Ectodermal cell (in vitro differentiated cells): ENCODE data around the gene SF3A2.

Experiments used
- H3K27ac ChIP-seq: 2 replicates; pipeline ENCODE4 v1.7.0; 2013; ENCODE audit warnings: mild to moderate bottlenecking, low read depth, low read length; ENCODE audit not compliant: insufficient read depth, poor library complexity, severe bottlenecking
- H3K27me3 ChIP-seq: 2 replicates; pipeline ENCODE4 v1.7.0; 2013; ENCODE audit warnings: mild to moderate bottlenecking, low read length; ENCODE audit not compliant: insufficient read depth, control insufficient read depth, poor library complexity, severe bottlenecking
- H3K36me3 ChIP-seq: one replicate; pipeline ENCODE4 v1.7.0; 2013; ENCODE audit warnings: low read length; ENCODE audit not compliant: control insufficient read depth, insufficient read depth
- H3K4me1 ChIP-seq: one replicate; pipeline ENCODE4 v1.7.0; 2013; ENCODE audit warnings: low read length; ENCODE audit not compliant: control insufficient read depth, insufficient read depth
- H3K4me3 ChIP-seq: 2 replicates; pipeline ENCODE4 v1.7.0; 2013; ENCODE audit warnings: low read depth, low read length, control low read depth; ENCODE audit not compliant: insufficient read depth
- H3K9me3 ChIP-seq: 2 replicates; pipeline ENCODE4 v1.7.0; 2013; ENCODE audit warnings: mild to moderate bottlenecking, low read length, moderate library complexity; ENCODE audit not compliant: control insufficient read depth
- WGBS, 2 experiments: methylation state at CpG; one replicate each; pipeline ENCODE4 v1.1.7; 2013; ENCODE audit warnings: missing lambda C conversion rate in 2 of 2; 5-methylcytosine and 5-hydroxymethylcytosine counted together

Gene SF3A2

GRCh38 chr19:2268480-2268830, 31.8 kb downstream of the SF3A2 start:
- Histone ChIP-seq H3K4me3 (peak overlapping the region; percentile 99), H3K36me3 (peaks cover 6% of the 10 kb centered on the region), H3K9me3 (no peaks in the 10 kb centered on the region), H3K27ac (no peak overlapping the region), H3K4me1 (peaks cover 11% of the 10 kb centered on the region), H3K27me3 (no peaks in the 10 kb centered on the region)
- 96 to 99% methylated on average over 4 of the region's 4 CpGs for WGBS, 2 experiments

- Histone ChIP-seq H3K27me3 (no peaks in the 10 kb centered on the region), H3K27ac (no peak overlapping the region), H3K9me3 (no peaks in the 10 kb centered on the region), H3K36me3 (peaks cover 6% of the 10 kb centered on the region), H3K4me1 (peaks cover 11% of the 10 kb centered on the region), H3K4me3 (peak overlapping the region; percentile 99)
- WGBS, 2 experiments = 5 to 6% methylated on average over 18 to 19 of the region's 19 CpGs
Observed at GRCh38 chr19:2268861-2269243, 32.2 kb downstream of the SF3A2 start.

GRCh38 chr19:2269244-2270156, 32.9 kb downstream of the SF3A2 start:
- Histone ChIP-seq H3K36me3 (peaks cover 6% of the 10 kb centered on the region), H3K27ac (peak overlapping the region; percentile 84), H3K4me1 (peaks cover 11% of the 10 kb centered on the region), H3K4me3 (peak overlapping the region; percentile 99), H3K27me3 (no peaks in the 10 kb centered on the region), H3K9me3 (no peaks in the 10 kb centered on the region)
- WGBS, 2 experiments = 0% methylated on average over 103 of the region's 103 CpGs

- Histone ChIP-seq H3K4me1 (peaks cover 11% of the 10 kb centered on the region), H3K9me3 (no peaks in the 10 kb centered on the region), H3K27ac (peak overlapping the region; percentile 76), H3K36me3 (peaks cover 6% of the 10 kb centered on the region), H3K27me3 (no peaks in the 10 kb centered on the region), H3K4me3 (peak overlapping the region; percentile 99)
- 0% methylated on average over 30 of the region's 30 CpGs for WGBS, 2 experiments
Observed at GRCh38 chr19:2270157-2270422, 33.5 kb downstream of the SF3A2 start.

GRCh38 chr19:2270423-2271233, 34.0 kb downstream of the SF3A2 start:
- H3K27ac ChIP-seq = peak overlapping the region; percentile 76
- peaks cover 11% of the 10 kb centered on the region for H3K4me1 ChIP-seq
- peak overlapping the region; percentile 99 for H3K4me3 ChIP-seq
- peaks cover 6% of the 10 kb centered on the region for H3K36me3 ChIP-seq
- H3K27me3 ChIP-seq = no peaks in the 10 kb centered on the region
- no peaks in the 10 kb centered on the region for H3K9me3 ChIP-seq
- WGBS, 2 experiments = 0 to 1% methylated on average over 88 of the region's 88 CpGs

DNA sequence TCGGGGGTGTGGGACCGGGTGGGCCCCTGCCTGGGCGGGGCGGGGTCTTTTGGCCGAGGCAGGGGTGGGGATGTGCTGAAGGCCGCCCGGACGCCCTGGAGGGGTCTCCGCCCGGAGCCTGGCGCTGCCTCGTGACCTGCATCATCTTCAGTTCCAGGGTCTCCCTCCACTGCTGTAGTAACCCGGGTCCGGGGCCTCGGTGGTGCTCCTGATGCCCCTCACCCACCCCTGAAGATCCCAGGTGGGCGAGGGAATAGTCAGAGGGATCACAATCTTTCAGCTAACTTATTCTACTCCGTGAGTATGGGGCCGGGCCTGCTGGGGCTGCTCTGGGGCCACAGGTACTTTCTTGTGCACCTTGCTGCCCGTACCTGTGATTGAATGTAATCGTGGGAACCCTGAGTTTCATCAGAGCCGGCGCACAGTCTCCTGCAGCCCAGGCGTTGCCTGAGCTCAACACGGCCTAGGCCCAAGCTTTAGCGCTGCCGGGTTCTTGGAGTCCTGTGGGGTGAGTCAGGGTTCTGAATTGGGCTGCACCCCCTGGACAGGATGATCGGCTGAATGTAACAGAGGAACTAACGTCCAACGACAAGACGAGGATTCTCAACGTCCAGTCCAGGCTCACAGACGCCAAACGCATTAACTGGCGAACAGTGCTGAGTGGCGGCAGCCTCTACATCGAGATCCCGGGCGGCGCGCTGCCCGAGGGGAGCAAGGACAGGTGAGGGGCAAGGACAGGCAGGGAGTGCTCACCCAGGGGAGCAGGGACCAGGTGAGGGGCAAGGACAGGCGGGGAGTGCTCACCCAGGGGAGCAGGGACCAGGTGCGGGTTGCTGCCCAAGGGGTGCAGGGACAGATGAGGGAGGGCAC, 34.8 kb downstream of the SF3A2 start:
- Histone ChIP-seq H3K27ac (peak overlapping the region; percentile 47), H3K4me1 (peaks cover 11% of the 10 kb centered on the region)
- 55 to 56% methylated on average over 43 of the region's 43 CpGs for WGBS, 2 experiments

GRCh38 chr19:2273356-2274184, 36.9 kb downstream of the SF3A2 start:
- Histone ChIP-seq H3K36me3 (peaks cover 6% of the 10 kb centered on the region), H3K4me1 (peaks cover 11% of the 10 kb centered on the region), H3K27ac (peak overlapping the region; percentile 22), H3K9me3 (no peaks in the 10 kb centered on the region), H3K27me3 (no peaks in the 10 kb centered on the region), H3K4me3 (peak overlapping the region; percentile 25)
- 17 to 18% methylated on average over 45 of the region's 45 CpGs for WGBS, 2 experiments

More for the DNA sequence above, 34.8 kb downstream of the SF3A2 start:
- Histone ChIP-seq H3K27me3 (no peaks in the 10 kb centered on the region), H3K9me3 (no peaks in the 10 kb centered on the region), H3K4me3 (peak overlapping the region; percentile 99), H3K36me3 (peaks cover 6% of the 10 kb centered on the region)

DNA sequence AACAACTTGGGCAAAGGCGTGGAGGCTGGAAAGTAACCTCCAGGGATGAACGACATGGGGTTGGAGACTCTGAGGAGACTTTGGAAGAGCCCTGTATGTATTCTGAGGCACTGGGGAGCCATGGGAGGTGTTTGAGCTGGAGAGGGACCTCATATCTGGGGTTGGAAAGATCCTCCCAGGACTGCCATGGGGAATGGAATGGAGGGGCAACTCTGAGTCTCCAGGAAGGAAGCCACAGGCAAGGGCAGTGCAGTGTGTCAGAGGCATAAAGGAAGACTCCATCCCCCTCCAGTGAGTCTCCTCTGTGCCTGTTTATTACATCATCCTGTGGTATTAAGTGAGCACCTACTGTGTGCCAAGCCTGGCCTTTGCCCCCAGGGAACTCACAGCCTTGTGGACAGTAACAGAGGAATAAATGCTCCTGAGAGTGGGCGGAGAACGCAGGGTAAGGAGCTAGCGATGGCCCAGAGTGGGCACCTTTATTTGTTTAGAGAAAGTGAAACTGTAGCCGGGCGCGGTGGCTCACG, 37.6 kb downstream of the SF3A2 start:
- Histone ChIP-seq H3K9me3 (no peaks in the 10 kb centered on the region), H3K27ac (no peak overlapping the region), H3K4me3 (peak overlapping the region; percentile 22), H3K27me3 (no peaks in the 10 kb centered on the region), H3K4me1 (peaks cover 11% of the 10 kb centered on the region), H3K36me3 (peaks cover 6% of the 10 kb centered on the region)
- 92 to 94% methylated on average over 9 of the region's 9 CpGs for WGBS, 2 experiments

DNA sequence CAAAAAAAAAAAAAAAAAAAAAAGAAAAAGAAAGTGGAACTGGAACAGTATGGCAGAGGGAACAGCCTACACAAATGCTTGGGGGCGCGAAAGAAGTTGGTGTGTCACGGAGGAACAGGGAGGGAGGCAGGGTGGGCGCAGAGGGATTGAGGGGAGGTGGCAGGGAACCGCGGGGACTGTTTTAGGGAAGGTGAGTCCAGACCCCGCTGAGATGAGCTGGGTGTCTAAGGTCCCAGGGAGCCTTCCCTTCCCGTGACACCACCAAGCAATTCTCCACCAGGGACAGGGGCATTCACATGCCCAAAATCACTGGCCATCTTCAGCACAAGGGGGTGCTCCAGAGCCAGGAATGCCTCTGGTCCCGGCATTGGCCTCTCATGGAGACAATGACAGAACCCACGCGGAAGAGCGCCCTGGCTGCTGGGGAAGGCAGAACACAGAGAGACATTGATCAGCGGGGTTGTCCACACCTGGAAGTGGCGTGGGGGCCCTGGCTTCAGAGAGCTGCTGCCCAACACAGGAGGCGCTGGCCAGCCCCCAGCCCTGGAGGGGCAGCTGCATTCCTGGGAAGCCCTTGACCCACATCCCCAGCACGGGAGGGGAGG, 38.4 kb downstream of the SF3A2 start:
- Histone ChIP-seq H3K27ac (no peak overlapping the region), H3K9me3 (no peaks in the 10 kb centered on the region), H3K27me3 (no peaks in the 10 kb centered on the region), H3K4me1 (peaks cover 11% of the 10 kb centered on the region), H3K4me3 (no peak overlapping the region), H3K36me3 (peaks cover 6% of the 10 kb centered on the region)
- 74 to 76% methylated on average over 16 of the region's 16 CpGs for WGBS, 2 experiments
